ENCODE data around the gene THAP6.

DNA sequence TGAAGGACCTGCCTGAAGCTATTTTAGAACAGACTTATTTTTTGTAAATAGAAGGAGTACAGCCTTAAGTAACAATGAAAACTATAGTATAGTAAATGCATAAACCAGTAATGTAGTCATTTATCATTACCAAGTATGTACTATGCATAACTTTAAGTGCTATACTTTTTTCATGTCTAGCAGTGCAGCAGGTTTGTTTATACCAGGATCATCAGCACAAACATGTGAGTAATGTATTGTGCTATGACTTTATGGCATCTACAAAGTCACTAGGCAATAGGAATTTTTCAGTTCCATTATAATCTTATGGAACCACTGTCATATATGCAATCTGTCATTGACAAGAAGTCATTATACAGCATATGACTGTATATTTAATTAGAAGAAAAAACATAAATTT is 38.2 kb downstream of the THAP6 start:
- TF ChIP-seq POLR2A (IDR thresholded peaks at IDR 0.05; ENCODE audit: extremely low read depth, insufficient read length): no peak
- TF ChIP-seq, protein P1, sequence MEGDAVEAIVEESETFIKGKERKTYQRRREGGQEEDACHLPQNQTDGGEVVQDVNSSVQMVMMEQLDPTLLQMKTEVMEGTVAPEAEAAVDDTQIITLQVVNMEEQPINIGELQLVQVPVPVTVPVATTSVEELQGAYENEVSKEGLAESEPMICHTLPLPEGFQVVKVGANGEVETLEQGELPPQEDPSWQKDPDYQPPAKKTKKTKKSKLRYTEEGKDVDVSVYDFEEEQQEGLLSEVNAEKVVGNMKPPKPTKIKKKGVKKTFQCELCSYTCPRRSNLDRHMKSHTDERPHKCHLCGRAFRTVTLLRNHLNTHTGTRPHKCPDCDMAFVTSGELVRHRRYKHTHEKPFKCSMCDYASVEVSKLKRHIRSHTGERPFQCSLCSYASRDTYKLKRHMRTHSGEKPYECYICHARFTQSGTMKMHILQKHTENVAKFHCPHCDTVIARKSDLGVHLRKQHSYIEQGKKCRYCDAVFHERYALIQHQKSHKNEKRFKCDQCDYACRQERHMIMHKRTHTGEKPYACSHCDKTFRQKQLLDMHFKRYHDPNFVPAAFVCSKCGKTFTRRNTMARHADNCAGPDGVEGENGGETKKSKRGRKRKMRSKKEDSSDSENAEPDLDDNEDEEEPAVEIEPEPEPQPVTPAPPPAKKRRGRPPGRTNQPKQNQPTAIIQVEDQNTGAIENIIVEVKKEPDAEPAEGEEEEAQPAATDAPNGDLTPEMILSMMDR (IDR thresholded peaks at IDR 0.05; ENCODE audit: low read depth, low read length): no peak
